OCI-LY1 (cell line): ENCODE measurements around the gene ABCB11.
"Not testable (repeated sequence)": the region's sequence is repeated elsewhere in the genome, so short reads cannot be mapped to it uniquely, and the experiment has no call there.

Source experiments
- H2AFZ ChIP-seq: fragments of 200-600 bp; sonication (generic), shearing (Covaris generic); 2 replicates; pipeline ENCODE4 v1.6.0; 2014; ENCODE audit warnings: antibody characterized with exemption, mild to moderate bottlenecking, low read length
- H3F3A ChIP-seq: fragments of 200-600 bp; sonication (generic), shearing (Covaris generic); 2 replicates; pipeline ENCODE4 v1.6.0; 2014; ENCODE audit warnings: mild to moderate bottlenecking, antibody characterized with exemption, low read length, moderate library complexity; ENCODE audit not compliant: insufficient read depth
- H3K27ac ChIP-seq: fragments of 200-600 bp; sonication (generic); 2 replicates; pipeline ENCODE4 v1.5.1; 2014; ENCODE audit warnings: low read length, mixed run types, mild to moderate bottlenecking, low read depth; ENCODE audit not compliant: poor library complexity, severe bottlenecking
- H3K27me3 ChIP-seq: fragments of 200-600 bp; sonication (generic); 2 replicates; pipeline ENCODE4 v1.6.0; 2014; ENCODE audit warnings: antibody characterized with exemption, mild to moderate bottlenecking, low read length, moderate library complexity; ENCODE audit not compliant: insufficient read depth
- H3K36me3 ChIP-seq: fragments of 200-600 bp; sonication (generic); 2 replicates; pipeline ENCODE4 v1.6.1; 2014; ENCODE audit warnings: mild to moderate bottlenecking, antibody characterized with exemption, low read length, moderate library complexity, mixed read lengths; ENCODE audit not compliant: insufficient read depth
- H3K4me1 ChIP-seq: fragments of 200-600 bp; sonication (generic); 2 replicates; pipeline ENCODE4 v1.5.1; 2014; ENCODE audit warnings: mild to moderate bottlenecking, low read length, moderate library complexity; ENCODE audit not compliant: insufficient read depth, severe bottlenecking
- H3K4me2 ChIP-seq: fragments of 200-600 bp; sonication (generic), shearing (Covaris generic); 2 replicates; pipeline ENCODE4 v1.6.1; 2014; ENCODE audit warnings: low read length
- H3K4me3 ChIP-seq: fragments of 200-600 bp; sonication (generic); 2 replicates; pipeline ENCODE4 v1.5.1; 2014; ENCODE audit warnings: low read length, low read depth, mild to moderate bottlenecking, mixed read lengths; ENCODE audit not compliant: poor library complexity, severe bottlenecking
- H3K79me2 ChIP-seq: fragments of 200-600 bp; shearing (Covaris generic); 2 replicates; pipeline ENCODE4 v1.6.1; 2016; ENCODE audit warnings: mixed run types, low read length, mixed read lengths; ENCODE audit not compliant: insufficient read depth
- H3K9ac ChIP-seq: fragments of 200-600 bp; sonication (generic), shearing (Covaris generic); 2 replicates; pipeline ENCODE4 v1.6.1; 2014; ENCODE audit warnings: mild to moderate bottlenecking, low read length, mixed read lengths
- H3K9me2 ChIP-seq: fragments of 200-600 bp; sonication (generic), shearing (Covaris generic); 2 replicates; pipeline ENCODE4 v1.6.1; 2014; ENCODE audit warnings: low read depth, mild to moderate bottlenecking, low read length, mixed read lengths
- H3K9me3 ChIP-seq: fragments of 200-600 bp; shearing (Covaris generic); 2 replicates; pipeline ENCODE4 v1.6.1; 2014; ENCODE audit warnings: low read length, mixed read lengths
- H4K20me1 ChIP-seq: fragments of 200-600 bp; sonication (generic), shearing (Covaris generic); 2 replicates; pipeline ENCODE4 v1.6.0; 2016; ENCODE audit warnings: mild to moderate bottlenecking, low read length; ENCODE audit not compliant: insufficient read depth
- EZH2 ChIP-seq: fragments of 200-600 bp; sonication (generic), shearing (Covaris generic); IDR thresholded peaks from 2 replicates; pipeline ENCODE4 v1.8.0; 2017; ENCODE audit warnings: borderline replicate concordance, mixed run types, mild to moderate bottlenecking, antibody characterized with exemption, low read length, moderate library complexity, mixed read lengths
- TF ChIP-seq, protein P1 (sequence below): fragments of 200-600 bp; sonication (generic), shearing (Covaris generic); IDR thresholded peaks from 2 replicates; pipeline ENCODE4 v1.5.1; 2017; ENCODE audit warnings: mild to moderate bottlenecking, antibody characterized with exemption, low read length, moderate library complexity, mixed read lengths

Gene ABCB11

DNA sequence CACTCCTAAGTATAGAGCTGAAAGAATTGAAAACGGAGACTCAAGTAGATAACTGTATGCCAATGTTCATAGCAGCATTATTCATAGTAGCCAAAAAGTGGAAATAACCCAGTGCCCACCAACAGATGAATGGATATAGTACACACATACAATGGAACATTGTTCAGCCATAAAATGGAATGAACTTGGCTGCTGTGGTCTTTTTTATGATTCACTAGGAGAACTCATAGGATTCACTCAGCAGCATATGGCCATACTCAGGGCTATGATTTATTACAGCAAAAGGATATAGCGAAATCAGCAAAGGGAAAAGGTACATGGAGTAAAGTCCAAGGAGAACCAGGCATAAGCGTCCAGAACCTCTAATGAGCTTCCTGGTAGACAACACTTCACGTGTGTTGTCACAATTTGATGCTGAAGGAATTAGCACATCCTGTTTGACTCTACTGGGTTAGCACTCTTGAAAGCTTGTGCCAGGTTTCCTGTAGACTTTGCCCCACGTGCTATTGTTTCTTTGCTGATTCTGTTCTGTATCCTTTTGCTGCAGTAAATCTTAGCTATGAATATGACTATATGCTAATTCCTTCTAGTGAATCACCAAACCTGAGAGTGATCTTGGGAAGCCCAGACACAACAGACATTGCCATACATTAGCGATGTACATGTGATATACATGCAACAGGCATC lies 156.6 kb downstream of the ABCB11 start:
- H3K36me3 ChIP-seq: peaks cover 58% of the 10 kb centered on the region
- H4K20me1 ChIP-seq: no peaks in the 10 kb centered on the region
- no peak overlapping the region for H3K4me2 ChIP-seq
- H2AFZ ChIP-seq: no peak overlapping the region
- H3F3A ChIP-seq: no peaks in the 10 kb centered on the region
- TF ChIP-seq, protein P1, sequence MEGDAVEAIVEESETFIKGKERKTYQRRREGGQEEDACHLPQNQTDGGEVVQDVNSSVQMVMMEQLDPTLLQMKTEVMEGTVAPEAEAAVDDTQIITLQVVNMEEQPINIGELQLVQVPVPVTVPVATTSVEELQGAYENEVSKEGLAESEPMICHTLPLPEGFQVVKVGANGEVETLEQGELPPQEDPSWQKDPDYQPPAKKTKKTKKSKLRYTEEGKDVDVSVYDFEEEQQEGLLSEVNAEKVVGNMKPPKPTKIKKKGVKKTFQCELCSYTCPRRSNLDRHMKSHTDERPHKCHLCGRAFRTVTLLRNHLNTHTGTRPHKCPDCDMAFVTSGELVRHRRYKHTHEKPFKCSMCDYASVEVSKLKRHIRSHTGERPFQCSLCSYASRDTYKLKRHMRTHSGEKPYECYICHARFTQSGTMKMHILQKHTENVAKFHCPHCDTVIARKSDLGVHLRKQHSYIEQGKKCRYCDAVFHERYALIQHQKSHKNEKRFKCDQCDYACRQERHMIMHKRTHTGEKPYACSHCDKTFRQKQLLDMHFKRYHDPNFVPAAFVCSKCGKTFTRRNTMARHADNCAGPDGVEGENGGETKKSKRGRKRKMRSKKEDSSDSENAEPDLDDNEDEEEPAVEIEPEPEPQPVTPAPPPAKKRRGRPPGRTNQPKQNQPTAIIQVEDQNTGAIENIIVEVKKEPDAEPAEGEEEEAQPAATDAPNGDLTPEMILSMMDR: no peak
- TF ChIP-seq EZH2: no peak
- H3K79me2 ChIP-seq: no peaks in the 10 kb centered on the region; the same call in 1 of the 2 replicates
- no peaks in the 10 kb centered on the region for H3K9me2 ChIP-seq
- H3K4me3 ChIP-seq: no peak overlapping the region
- H3K4me1 ChIP-seq: no peaks in the 10 kb centered on the region
- H3K27me3 ChIP-seq: no peaks in the 10 kb centered on the region
- H3K9me3 ChIP-seq: no peaks in the 10 kb centered on the region
- H3K9ac ChIP-seq: no peak overlapping the region
- no peak overlapping the region for H3K27ac ChIP-seq

DNA sequence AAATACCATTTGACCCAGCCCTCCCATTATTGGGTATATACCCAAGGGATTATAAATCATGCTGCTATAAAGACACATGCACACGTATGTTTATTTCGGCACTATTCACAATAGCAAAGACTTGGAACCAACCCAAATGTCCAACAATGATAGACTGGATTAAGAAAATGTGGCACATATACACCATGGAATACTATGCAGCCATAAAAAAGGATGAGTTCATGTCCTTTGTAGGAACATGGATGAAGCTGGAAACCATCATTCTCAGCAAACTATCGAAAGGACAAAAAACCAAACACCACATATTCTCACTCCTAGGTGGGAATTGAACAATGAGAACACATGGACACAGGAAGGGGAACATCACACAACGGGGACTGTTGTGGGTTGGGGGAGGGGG lies 160.3 kb downstream of the ABCB11 start:
- peaks cover 44% of the 10 kb centered on the region for H3K36me3 ChIP-seq

More for the DNA sequence above, 160.3 kb downstream of the ABCB11 start:
- not testable (repeated sequence) for H3K9ac ChIP-seq, H3K9me2 ChIP-seq, H3K27ac ChIP-seq, H2AFZ ChIP-seq, H4K20me1 ChIP-seq, H3K4me2 ChIP-seq, H3K27me3 ChIP-seq, H3K9me3 ChIP-seq, H3K79me2 ChIP-seq, H3K4me1 ChIP-seq, H3F3A ChIP-seq, H3K4me3 ChIP-seq
